UCSD-AML1 (cell line): ENCODE data around the gene VPS35L.
"Not testable (repeated sequence)": the region's sequence is repeated elsewhere in the genome, so short reads cannot be mapped to it uniquely, and the experiment has no call there.

Source experiments
- DNase-seq: peaks from one replicate; lab custom pipeline; 2025; ENCODE audit not compliant: unreplicated experiment; lab: John Stamatoyannopoulos, UW

The VPS35L gene

GRCh38 chr16:19540241-19540970 lies 15.1 kb upstream of the VPS35L start:
- no peak for DNase-seq

GRCh38 chr16:19542138-19542821 lies 13.2 kb upstream of the VPS35L start:
- DNase-seq = no peak

- not testable (repeated sequence) for DNase-seq
Observed at GRCh38 chr16:19543278-19543996, 12.1 kb upstream of the VPS35L start.

- no peak for DNase-seq
Observed at GRCh38 chr16:19548144-19548543, 7.4 kb upstream of the VPS35L start.

GRCh38 chr16:19549673-19550072 lies 5.8 kb upstream of the VPS35L start:
- no peak for DNase-seq

GRCh38 chr16:19555938-19556771 lies 652 bp downstream of the VPS35L start:
- peak; percentile 57 for DNase-seq

- peak; percentile 17 for DNase-seq
Observed at GRCh38 chr16:19559242-19559910, 3.9 kb downstream of the VPS35L start.

- no peak for DNase-seq
Observed at GRCh38 chr16:19560078-19560477, 4.6 kb downstream of the VPS35L start.

- no peak for DNase-seq
Observed at GRCh38 chr16:19563377-19563776, 7.9 kb downstream of the VPS35L start.

GRCh38 chr16:19566362-19566761 lies 10.9 kb downstream of the VPS35L start:
- DNase-seq = no peak

GRCh38 chr16:19567560-19567959 lies 12.1 kb downstream of the VPS35L start:
- no peak for DNase-seq

GRCh38 chr16:19573997-19574396 lies 18.5 kb downstream of the VPS35L start:
- DNase-seq = no peak

- DNase-seq = no peak
Observed at GRCh38 chr16:19574615-19575014, 19.1 kb downstream of the VPS35L start.

GRCh38 chr16:19578378-19578971 lies 23.0 kb downstream of the VPS35L start:
- no peak for DNase-seq

GRCh38 chr16:19582050-19582831 lies 26.7 kb downstream of the VPS35L start:
- no peak for DNase-seq

GRCh38 chr16:19583665-19584300 lies 28.3 kb downstream of the VPS35L start:
- DNase-seq = no peak

- DNase-seq = no peak
Observed at GRCh38 chr16:19588661-19589060, 33.2 kb downstream of the VPS35L start.

GRCh38 chr16:19589106-19589505 lies 33.6 kb downstream of the VPS35L start:
- DNase-seq = no peak

- no peak for DNase-seq
Observed at GRCh38 chr16:19589771-19590302, 34.3 kb downstream of the VPS35L start.
